ENCODE data around the gene MEGF11. TPM values are rescaled to one million over a fixed set of nuclear protein-coding genes. Genes with fewer than 3 reads are reported as not detected.

Gene MEGF11
- total RNA-seq, 1 donor from 2014 or later = not detected

DNA sequence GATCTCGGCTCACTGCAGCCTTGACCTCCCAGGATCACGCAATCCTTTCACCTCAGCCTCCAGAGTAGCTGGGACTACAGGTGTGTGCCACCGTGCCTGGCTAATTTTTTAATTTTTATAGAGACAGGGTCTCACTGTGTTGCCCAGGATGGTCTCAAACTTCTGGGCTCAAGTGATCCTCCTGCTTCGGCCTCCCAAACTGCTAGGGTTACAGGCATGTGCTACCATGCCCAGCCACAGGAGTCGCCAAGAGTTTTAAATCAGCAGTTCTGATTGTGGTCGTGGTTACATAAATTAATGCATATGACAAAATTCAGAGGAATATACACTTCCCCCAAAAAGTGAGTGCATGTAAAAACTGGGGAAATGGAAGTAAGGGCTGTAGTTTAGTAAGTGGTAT, 32.9 kb downstream of the MEGF11 start:
- no peaks in the 10 kb centered on the region for H3K36me3 ChIP-seq (ENCODE audit: control insufficient read depth, insufficient read depth, low read length)
- peaks cover 3% of the 10 kb centered on the region for H3K27me3 ChIP-seq (ENCODE audit: control insufficient read depth, insufficient read depth, low read length)
- TF ChIP-seq, protein P1, sequence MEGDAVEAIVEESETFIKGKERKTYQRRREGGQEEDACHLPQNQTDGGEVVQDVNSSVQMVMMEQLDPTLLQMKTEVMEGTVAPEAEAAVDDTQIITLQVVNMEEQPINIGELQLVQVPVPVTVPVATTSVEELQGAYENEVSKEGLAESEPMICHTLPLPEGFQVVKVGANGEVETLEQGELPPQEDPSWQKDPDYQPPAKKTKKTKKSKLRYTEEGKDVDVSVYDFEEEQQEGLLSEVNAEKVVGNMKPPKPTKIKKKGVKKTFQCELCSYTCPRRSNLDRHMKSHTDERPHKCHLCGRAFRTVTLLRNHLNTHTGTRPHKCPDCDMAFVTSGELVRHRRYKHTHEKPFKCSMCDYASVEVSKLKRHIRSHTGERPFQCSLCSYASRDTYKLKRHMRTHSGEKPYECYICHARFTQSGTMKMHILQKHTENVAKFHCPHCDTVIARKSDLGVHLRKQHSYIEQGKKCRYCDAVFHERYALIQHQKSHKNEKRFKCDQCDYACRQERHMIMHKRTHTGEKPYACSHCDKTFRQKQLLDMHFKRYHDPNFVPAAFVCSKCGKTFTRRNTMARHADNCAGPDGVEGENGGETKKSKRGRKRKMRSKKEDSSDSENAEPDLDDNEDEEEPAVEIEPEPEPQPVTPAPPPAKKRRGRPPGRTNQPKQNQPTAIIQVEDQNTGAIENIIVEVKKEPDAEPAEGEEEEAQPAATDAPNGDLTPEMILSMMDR (IDR thresholded peaks at IDR 0.05; ENCODE audit: insufficient read depth, low read length, severe bottlenecking) = no peak
- FAIRE-seq (no peak), DNase-seq (ENCODE audit: low read depth) (no peak)
- H3K4me3 ChIP-seq (ENCODE audit: low read depth, low read length) = no peak overlapping the region

DNA sequence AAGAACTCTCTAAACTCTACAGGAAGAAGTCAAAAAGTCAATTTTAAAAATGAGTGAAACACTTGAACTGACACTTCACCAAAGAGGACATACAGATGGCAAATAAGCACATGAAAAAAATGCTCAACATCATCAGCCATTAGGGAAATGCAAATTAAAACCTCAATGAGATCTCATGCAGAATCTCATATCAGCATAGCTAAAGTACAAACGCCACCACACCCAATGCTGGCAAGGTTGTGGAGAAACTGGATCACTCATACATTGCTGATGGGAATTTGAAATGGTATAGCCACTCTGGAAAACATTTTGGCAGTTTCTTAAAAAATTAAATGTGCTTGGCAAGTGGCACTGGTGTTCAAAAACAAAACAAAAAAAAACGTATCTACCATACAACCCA, 34.2 kb downstream of the MEGF11 start:
- Histone ChIP-seq H3K4me3 (ENCODE audit: low read depth, low read length) (no peak overlapping the region), H3K27me3 (ENCODE audit: control insufficient read depth, insufficient read depth, low read length) (peaks cover 4% of the 10 kb centered on the region), H3K36me3 (ENCODE audit: control insufficient read depth, insufficient read depth, low read length) (no peaks in the 10 kb centered on the region)
- TF ChIP-seq, protein P1 (IDR thresholded peaks at IDR 0.05; ENCODE audit: insufficient read depth, low read length, severe bottlenecking) = no peak
- FAIRE-seq (no peak), DNase-seq (ENCODE audit: low read depth) (no peak)

DNA sequence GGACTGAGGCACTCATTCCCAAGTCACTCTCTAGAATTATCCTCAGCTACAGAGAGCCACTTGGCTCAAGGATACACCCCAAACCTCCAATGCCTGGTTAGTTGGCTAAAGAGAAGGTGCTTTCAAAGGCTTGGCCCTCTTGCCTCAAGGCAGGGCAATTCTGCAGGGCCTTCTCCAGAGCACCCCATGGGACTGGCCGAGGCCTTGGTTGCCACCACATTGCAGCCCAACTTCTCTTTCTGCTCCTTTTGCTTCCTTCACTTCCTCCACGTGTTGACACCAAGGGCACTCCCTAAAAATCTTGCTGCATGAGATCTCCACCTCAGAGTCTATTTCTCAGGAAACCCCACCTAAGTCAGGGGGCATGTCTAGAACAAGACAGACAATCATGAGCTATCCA, 36.7 kb downstream of the MEGF11 start:
- TF ChIP-seq, protein P1 (IDR thresholded peaks at IDR 0.05; ENCODE audit: insufficient read depth, low read length, severe bottlenecking) = no peak
- FAIRE-seq (no peak), DNase-seq (ENCODE audit: low read depth) (no peak)
- Histone ChIP-seq H3K36me3 (ENCODE audit: control insufficient read depth, insufficient read depth, low read length) (no peaks in the 10 kb centered on the region), H3K4me3 (ENCODE audit: low read depth, low read length) (no peak overlapping the region), H3K27me3 (ENCODE audit: control insufficient read depth, insufficient read depth, low read length) (peaks cover 3% of the 10 kb centered on the region)

DNA sequence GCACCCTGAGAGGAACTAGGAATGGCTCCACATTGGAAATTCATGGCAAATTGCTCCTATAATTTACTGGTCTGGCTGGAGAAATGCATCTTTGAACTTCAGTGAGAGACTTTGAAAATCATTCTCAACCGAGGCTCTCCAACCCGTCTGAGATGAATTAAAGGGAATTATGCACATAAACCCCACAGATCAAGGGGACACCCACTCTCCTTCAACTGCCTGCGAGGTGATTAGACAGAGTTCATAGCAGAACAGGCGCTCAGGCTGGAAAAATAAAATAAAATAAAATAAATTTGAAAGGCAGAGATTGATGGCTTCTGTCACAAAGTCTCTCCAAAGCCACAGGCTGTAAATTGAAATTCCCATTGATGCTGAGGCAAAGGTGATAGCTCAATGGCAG, 37.7 kb downstream of the MEGF11 start:
- no peak for DNase-seq (ENCODE audit: low read depth)
- Histone ChIP-seq H3K36me3 (ENCODE audit: control insufficient read depth, insufficient read depth, low read length) (no peaks in the 10 kb centered on the region), H3K4me3 (ENCODE audit: low read depth, low read length) (no peak overlapping the region), H3K27me3 (ENCODE audit: control insufficient read depth, insufficient read depth, low read length) (peaks cover 3% of the 10 kb centered on the region)
- TF ChIP-seq, protein P1 (IDR thresholded peaks at IDR 0.05; ENCODE audit: insufficient read depth, low read length, severe bottlenecking) = no peak
- FAIRE-seq = no peak

DNA sequence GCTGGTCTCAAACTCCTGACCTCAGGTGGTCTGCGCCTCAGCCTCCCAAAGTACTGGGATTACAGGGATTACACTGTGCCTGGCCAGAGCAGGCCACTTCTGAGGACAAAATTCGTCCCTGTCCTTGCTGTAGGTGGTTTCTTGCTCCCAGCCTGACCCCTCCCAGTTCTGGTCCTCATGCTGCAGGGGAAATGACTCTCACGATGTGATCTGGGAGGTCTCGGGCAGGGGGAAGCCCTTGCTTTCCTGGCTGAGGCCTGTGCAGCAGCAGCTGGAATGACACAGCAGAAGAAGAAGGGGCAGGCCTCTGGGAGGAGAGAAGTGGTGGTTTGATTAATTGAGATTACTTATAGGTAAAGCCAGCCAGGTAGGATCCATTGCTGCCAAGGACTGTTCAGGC, 39.3 kb downstream of the MEGF11 start:
- TF ChIP-seq, protein P1 (IDR thresholded peaks at IDR 0.05; ENCODE audit: insufficient read depth, low read length, severe bottlenecking) = no peak
- Histone ChIP-seq H3K36me3 (ENCODE audit: control insufficient read depth, insufficient read depth, low read length) (no peaks in the 10 kb centered on the region), H3K27me3 (ENCODE audit: control insufficient read depth, insufficient read depth, low read length) (peaks cover 3% of the 10 kb centered on the region), H3K4me3 (ENCODE audit: low read depth, low read length) (no peak overlapping the region)
- FAIRE-seq (no peak), DNase-seq (ENCODE audit: low read depth) (no peak)

DNA sequence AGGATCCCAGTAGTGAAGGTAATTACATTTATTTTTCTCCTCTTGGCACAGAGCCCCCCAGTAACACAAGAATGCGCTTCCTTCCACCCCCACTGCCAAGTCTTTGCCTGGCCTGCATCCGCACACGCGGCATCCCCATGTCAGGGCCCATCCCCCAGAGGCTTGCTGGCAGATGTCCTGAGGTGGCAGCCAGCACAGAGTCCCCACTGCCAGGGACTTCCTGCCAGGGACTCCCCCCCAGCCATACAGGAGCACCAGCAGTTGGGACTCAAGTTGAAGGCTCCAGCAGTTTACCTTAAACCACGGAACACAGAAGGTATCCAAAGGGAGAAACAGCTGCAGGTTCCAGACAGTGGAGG, 41.0 kb downstream of the MEGF11 start:
- H3K27me3 ChIP-seq (ENCODE audit: control insufficient read depth, insufficient read depth, low read length) = peaks cover 3% of the 10 kb centered on the region
- no peaks in the 10 kb centered on the region for H3K36me3 ChIP-seq (ENCODE audit: control insufficient read depth, insufficient read depth, low read length)
- no peak for FAIRE-seq
- TF ChIP-seq, protein P1 (IDR thresholded peaks at IDR 0.05; ENCODE audit: insufficient read depth, low read length, severe bottlenecking) = no peak
- no peak overlapping the region for H3K4me3 ChIP-seq (ENCODE audit: low read depth, low read length)
- DNase-seq (ENCODE audit: low read depth) = no peak
